Measurements from ENCODE around the gene RUNX1.

RUNX1 gene

DNA sequence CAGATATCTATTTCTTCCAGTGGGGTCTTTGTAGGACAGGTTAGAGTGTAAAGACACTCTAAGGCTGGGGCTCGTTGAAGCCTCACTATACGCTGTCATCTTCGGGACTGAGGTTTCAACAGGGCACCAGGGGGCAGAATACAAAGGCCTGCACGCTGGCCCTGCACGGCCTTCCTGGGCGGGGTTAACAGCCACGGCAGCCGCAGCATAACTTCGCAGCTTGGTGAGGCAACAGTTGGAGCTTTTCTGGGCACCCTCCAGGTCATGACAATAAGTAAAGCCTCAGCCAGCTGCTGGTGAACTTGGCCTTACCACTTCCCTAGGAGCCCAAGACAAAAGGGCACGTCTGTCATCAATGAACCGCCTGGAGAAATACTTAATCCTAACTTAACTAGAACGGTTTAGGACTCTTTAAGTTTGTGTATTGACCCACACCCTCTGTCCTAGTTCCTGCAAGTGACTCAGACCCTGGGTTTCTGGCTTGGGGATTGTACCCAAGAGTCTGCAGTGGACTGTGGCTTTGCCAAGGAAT lies 2.3 kb upstream of the RUNX1 start:
- TF ChIP-seq, protein P1, sequence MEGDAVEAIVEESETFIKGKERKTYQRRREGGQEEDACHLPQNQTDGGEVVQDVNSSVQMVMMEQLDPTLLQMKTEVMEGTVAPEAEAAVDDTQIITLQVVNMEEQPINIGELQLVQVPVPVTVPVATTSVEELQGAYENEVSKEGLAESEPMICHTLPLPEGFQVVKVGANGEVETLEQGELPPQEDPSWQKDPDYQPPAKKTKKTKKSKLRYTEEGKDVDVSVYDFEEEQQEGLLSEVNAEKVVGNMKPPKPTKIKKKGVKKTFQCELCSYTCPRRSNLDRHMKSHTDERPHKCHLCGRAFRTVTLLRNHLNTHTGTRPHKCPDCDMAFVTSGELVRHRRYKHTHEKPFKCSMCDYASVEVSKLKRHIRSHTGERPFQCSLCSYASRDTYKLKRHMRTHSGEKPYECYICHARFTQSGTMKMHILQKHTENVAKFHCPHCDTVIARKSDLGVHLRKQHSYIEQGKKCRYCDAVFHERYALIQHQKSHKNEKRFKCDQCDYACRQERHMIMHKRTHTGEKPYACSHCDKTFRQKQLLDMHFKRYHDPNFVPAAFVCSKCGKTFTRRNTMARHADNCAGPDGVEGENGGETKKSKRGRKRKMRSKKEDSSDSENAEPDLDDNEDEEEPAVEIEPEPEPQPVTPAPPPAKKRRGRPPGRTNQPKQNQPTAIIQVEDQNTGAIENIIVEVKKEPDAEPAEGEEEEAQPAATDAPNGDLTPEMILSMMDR (IDR thresholded peaks at IDR 0.05; ENCODE audit: insufficient read depth, low read length, poor library complexity, severe bottlenecking) = peak; percentile 60
- peak; percentile 74 for DNase-seq (ENCODE audit: extremely low read depth, insufficient read length)
- Histone ChIP-seq H3K4me3 (replicated peaks; ENCODE audit: low read depth, low read length) (no peak overlapping the region), H3K36me3 (ENCODE audit: control insufficient read depth, insufficient read depth, low read length) (no peaks in the 10 kb centered on the region), H3K27me3 (replicated peaks; ENCODE audit: control insufficient read depth, insufficient read depth, low read length) (no peaks in the 10 kb centered on the region)

DNA sequence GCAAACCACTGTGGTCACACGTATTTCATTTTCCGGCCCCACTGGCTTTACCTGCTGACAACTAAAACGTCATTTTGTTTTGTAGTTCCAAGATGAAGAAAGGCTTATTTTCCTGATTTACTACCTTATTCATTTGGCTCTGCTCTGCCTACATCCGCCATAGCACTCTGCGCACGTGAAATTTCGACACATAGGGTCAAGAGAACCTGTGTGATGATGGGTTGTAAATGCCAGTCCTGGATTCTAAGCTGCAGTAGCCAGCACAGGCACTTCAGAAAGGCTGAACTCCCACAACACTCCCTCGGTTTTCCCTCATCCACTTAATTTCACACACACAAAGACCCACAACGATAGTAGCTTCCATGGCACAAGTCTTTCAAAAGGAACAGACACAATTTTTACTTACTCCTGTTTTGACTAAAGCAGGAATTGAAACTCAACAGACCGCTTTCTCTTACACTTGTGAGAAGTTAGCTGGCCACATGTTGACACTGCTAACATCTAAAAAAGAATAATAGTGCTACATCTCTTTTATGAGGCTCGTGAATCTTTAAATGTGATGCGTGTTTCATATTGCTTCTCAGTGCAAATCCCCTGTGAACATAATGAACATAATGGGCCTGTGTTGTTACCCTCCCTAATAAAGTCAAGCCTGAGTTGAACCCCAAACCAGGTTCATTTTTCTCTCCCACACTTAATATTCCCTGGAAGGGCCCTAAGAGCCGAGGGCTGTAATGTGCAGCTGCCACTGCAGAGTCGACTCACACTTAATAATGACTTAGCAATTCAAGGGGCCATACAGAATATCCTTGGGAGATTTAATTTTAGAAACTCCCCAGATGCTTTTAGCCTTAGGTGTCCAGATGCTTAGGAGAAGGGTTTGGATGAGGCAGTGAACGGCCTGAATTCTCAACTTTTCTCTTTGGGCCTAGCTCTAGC lies 1.5 kb upstream of the RUNX1 start:
- no peaks in the 10 kb centered on the region for H3K27me3 ChIP-seq (replicated peaks; ENCODE audit: control insufficient read depth, insufficient read depth, low read length)
- no peaks in the 10 kb centered on the region for H3K36me3 ChIP-seq (ENCODE audit: control insufficient read depth, insufficient read depth, low read length)
- TF ChIP-seq, protein P1 (IDR thresholded peaks at IDR 0.05; ENCODE audit: insufficient read depth, low read length, poor library complexity, severe bottlenecking) = no peak
- DNase-seq (ENCODE audit: extremely low read depth, insufficient read length) = peak; percentile 55
- H3K4me3 ChIP-seq (replicated peaks; ENCODE audit: low read depth, low read length) = 0 out of 2 replicates have a peak overlapping the region, but pooled peaks have one; percentile 7

GRCh38 chr21:35048183-35048601 lies 910 bp downstream of the RUNX1 start:
- peak; percentile 48 for DNase-seq (ENCODE audit: extremely low read depth, insufficient read length)
- no peaks in the 10 kb centered on the region for H3K36me3 ChIP-seq (ENCODE audit: control insufficient read depth, insufficient read depth, low read length)

DNA sequence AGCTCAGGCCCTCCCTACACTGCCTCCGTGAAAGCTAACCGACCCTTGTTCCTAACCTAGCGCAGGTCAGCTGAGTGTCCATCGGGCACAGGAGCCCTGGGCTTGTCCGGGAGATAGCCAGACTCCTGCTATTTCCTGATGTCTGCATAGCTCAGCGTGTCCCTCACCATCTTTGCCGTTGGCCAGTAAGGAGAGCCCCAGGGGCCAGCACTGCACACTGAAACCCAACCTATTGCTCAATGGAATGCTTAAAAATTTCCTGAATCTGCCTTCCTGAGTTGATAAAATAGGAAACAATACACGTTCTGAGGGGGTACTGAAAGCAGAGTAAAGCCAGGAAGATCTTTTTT lies 2.2 kb downstream of the RUNX1 start:
- peak overlapping the region; percentile 56 for H3K4me3 ChIP-seq (replicated peaks; ENCODE audit: low read depth, low read length)
- no peaks in the 10 kb centered on the region for H3K36me3 ChIP-seq (ENCODE audit: control insufficient read depth, insufficient read depth, low read length)
- TF ChIP-seq, protein P1 (IDR thresholded peaks at IDR 0.05; ENCODE audit: insufficient read depth, low read length, poor library complexity, severe bottlenecking) = no peak
- no peaks in the 10 kb centered on the region for H3K27me3 ChIP-seq (replicated peaks; ENCODE audit: control insufficient read depth, insufficient read depth, low read length)
- DNase-seq (ENCODE audit: extremely low read depth, insufficient read length) = no peak

More at GRCh38 chr21:35048183-35048601, 910 bp downstream of the RUNX1 start:
- Histone ChIP-seq H3K27me3 (replicated peaks; ENCODE audit: control insufficient read depth, insufficient read depth, low read length) (no peaks in the 10 kb centered on the region), H3K4me3 (replicated peaks; ENCODE audit: low read depth, low read length) (peak overlapping the region; percentile 56)
- TF ChIP-seq, protein P1 (IDR thresholded peaks at IDR 0.05; ENCODE audit: insufficient read depth, low read length, poor library complexity, severe bottlenecking) = no peak

- TF ChIP-seq, protein P1 (IDR thresholded peaks at IDR 0.05; ENCODE audit: insufficient read depth, low read length, poor library complexity, severe bottlenecking) = no peak
- no peak overlapping the region for H3K4me3 ChIP-seq (replicated peaks; ENCODE audit: low read depth, low read length)
Measured at GRCh38 chr21:35046263-35046624, 2.9 kb downstream of the RUNX1 start.

More at GRCh38 chr21:35046263-35046624, 2.9 kb downstream of the RUNX1 start:
- no peak for DNase-seq (ENCODE audit: extremely low read depth, insufficient read length)
- H3K27me3 ChIP-seq (replicated peaks; ENCODE audit: control insufficient read depth, insufficient read depth, low read length) = no peaks in the 10 kb centered on the region
- no peaks in the 10 kb centered on the region for H3K36me3 ChIP-seq (ENCODE audit: control insufficient read depth, insufficient read depth, low read length)
